Peyer's patch (tissue), 4 donors: ENCODE results near the gene CD44. TPM values are rescaled to one million over a fixed set of nuclear protein-coding genes. Genes with fewer than 3 reads are reported as not detected.

Source experiments
- DNase-seq, 3 donors: peaks; one replicate each; pipeline ENCODE4 v3.0.0-alpha.2; 2017 to 2019
- H3K27ac ChIP-seq, 4 donors: fragments of 200-600 bp; sonication (generic); one replicate each; pipeline ENCODE4 v1.5.1; 2016 to 2019
- H3K27me3 ChIP-seq, 2 donors: fragments of 200-600 bp; sonication (generic); one replicate each; pipeline ENCODE4 v1.5.1; 2019
- H3K36me3 ChIP-seq, 3 donors: fragments of 200-600 bp; sonication (generic); one replicate each; pipeline ENCODE4 v1.5.1; 2016 to 2019
- H3K4me1 ChIP-seq, 4 donors: fragments of 200-600 bp; sonication (generic); one replicate each; pipeline ENCODE4 v1.5.1; 2016 to 2019
- H3K4me3 ChIP-seq, 4 donors: fragments of 200-600 bp; sonication (generic); 1 replicate in 3 of 4; 2 replicates in 1 of 4; pipeline ENCODE4 v1.5.1; 2016 to 2019; ENCODE audit warnings: mild to moderate bottlenecking in 1 of 4
- H3K9me3 ChIP-seq, 4 donors: fragments of 200-600 bp; sonication (generic); one replicate each; pipeline ENCODE4 v1.5.1; 2016 to 2019; ENCODE audit warnings: mild to moderate bottlenecking in 1 of 4
- CTCF ChIP-seq, 6 experiments: fragments of 450-650 bp in 4 of 6; fragments of 200-600 bp in 2 of 6; sonication (generic) in 1 of 6; IDR thresholded peaks; one replicate each; pipeline ENCODE4 v1.5.1; 2017 to 2019; ENCODE audit warnings: antibody characterized with exemption in 6 of 6, mild to moderate bottlenecking in 3 of 6, moderate library complexity in 1 of 6
- POLR2A ChIP-seq, 2 donors: fragments of 450-650 bp; IDR thresholded peaks; one replicate each; pipeline ENCODE4 v1.5.1; 2017; ENCODE audit warnings: antibody characterized with exemption in 2 of 2, mild to moderate bottlenecking in 2 of 2, moderate library complexity in 2 of 2
- total RNA-seq, 4 donors: library from RNA; depleted of rRNA; stranded (reverse); fragments of >200 nt; gene quantifications; one replicate each; pipeline ENCODE4 v1.1.0, GENCODE V29; 2016

The CD44 gene
- total RNA-seq, 4 donors from 2014 or later = 71.6 to 412 (median 130) TPM

GRCh38 chr11:35109827-35110226 is 29.1 kb upstream of the CD44 start:
- Histone ChIP-seq H3K27me3 (no peaks in the 10 kb centered on the region), H3K4me3 (no peak overlapping the region), H3K36me3 (no peaks in the 10 kb centered on the region), H3K9me3 (no peaks in the 10 kb centered on the region), H3K27ac (no peak overlapping the region), H3K4me1 (peaks cover 0 to 16% (median 9%) of the 10 kb centered on the region in 4 donors)
- TF ChIP-seq POLR2A (IDR thresholded peaks at IDR 0.05) (no peak), CTCF (IDR thresholded peaks at IDR 0.05) (no peak)
- DNase-seq = no peak

DNA sequence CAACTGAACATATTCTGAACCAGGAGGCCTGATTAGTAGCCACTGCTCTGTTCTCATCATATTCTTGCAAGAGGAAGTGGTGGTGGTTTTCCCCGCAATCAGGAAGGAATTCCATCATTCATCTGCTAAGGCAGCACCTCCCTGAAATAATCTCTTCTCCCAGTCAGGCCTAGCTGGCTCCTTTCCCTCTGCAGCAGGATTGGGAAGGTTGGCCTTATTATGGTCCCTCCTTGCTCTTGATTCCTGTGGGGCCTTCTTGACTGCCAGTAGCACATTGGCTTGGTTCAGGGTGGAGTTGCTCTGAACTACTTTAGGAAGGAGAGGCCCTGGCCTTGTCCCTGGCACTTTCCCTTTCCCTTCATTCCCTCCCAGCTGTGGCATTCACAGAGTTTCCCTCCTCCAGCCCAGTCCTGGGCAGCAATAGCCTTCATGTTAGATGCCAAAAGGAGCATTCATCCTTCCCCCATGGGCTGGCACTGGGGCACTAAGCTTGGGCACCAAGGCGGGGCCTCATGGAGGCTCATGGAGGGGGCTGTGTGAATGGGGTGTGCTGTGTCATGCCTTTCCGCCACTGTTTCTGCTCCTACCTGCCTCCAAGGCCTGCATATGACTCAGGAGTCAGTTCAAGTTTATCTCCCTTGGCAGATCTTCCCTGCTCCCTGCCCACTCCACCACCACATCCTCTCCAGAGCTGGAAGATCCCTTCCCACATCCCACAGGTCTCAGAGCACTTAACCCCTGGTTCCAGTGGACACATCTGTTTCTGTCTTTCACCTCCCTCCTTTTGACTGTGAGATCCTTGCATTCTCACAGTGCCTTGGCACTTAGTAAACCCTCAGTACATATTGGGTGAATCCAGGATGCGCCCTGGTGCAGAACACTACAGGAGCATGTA is 27.6 kb upstream of the CD44 start:
- H3K27me3 ChIP-seq = no peaks in the 10 kb centered on the region
- peak overlapping the region in 1 of 4 donors; percentile 40 for H3K27ac ChIP-seq
- TF ChIP-seq POLR2A (IDR thresholded peaks at IDR 0.05) = no peak
- no peak for TF ChIP-seq CTCF (IDR thresholded peaks at IDR 0.05)
- DNase-seq = no peak
- H3K9me3 ChIP-seq = no peaks in the 10 kb centered on the region
- H3K36me3 ChIP-seq = no peaks in the 10 kb centered on the region
- H3K4me1 ChIP-seq = peaks cover 0 to 16% (median 7%) of the 10 kb centered on the region in 4 donors
- no peak overlapping the region for H3K4me3 ChIP-seq

DNA sequence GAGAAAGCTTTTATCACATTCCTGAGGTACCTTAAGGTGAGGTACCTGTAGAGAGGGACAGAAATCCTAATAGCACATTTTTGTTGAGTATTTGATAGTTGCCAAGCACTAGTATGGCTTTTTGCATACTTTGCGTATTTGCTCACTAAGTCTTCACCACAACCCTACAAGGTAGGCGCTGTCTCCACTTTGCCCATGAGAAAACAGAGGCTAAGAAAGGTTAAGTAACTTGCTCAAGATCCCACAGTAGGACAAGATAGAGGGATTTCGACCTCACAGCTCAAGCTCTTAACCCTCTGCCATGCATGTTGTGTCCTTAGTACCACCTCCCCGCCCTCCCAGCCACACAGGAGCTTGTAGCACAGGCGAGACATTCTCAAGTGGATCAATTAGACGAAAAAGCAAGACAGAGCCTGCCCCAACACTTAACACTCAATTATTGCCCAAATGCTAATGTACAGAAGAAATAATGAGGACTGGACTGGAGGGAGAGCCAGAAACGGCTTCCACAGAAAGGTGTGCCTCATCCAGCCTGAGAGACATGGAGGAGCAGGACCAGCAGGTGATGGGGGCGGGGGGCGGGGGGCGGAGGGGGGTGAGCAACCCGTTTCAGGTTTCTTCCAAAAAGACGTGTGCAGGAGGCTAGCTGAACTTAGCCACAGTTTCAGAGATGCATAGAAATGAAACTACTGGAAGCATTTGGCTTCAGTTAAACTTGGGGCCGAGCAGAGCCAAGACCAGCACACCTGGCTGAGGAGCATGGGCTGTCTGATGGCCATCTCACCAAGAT is 26.7 kb upstream of the CD44 start:
- no peak overlapping the region for H3K27ac ChIP-seq
- H3K27me3 ChIP-seq = no peaks in the 10 kb centered on the region
- H3K36me3 ChIP-seq = no peaks in the 10 kb centered on the region
- H3K9me3 ChIP-seq = no peaks in the 10 kb centered on the region
- no peak for DNase-seq
- H3K4me3 ChIP-seq = no peak overlapping the region
- H3K4me1 ChIP-seq = peaks cover 0 to 12% (median 6%) of the 10 kb centered on the region in 4 donors
- TF ChIP-seq POLR2A (IDR thresholded peaks at IDR 0.05) (no peak), CTCF (IDR thresholded peaks at IDR 0.05) (no peak)

DNA sequence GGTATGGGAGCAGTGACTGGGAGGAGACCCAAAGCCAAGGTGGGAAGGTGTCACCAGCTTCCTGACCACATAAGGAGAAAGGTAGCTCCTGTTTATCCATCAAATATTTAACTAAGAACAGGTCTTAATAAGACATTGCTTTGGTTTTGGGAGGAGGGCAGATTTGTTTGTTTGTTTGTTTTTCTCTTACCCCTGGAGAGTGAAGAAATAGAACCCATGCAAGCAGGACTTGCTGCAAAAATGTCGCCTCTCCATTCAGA is 26.2 kb upstream of the CD44 start:
- Histone ChIP-seq H3K27ac (no peak overlapping the region), H3K27me3 (no peaks in the 10 kb centered on the region), H3K36me3 (no peaks in the 10 kb centered on the region), H3K4me3 (no peak overlapping the region), H3K9me3 (no peaks in the 10 kb centered on the region), H3K4me1 (peaks cover 0 to 12% (median 6%) of the 10 kb centered on the region in 4 donors)
- DNase-seq = no peak
- TF ChIP-seq POLR2A (IDR thresholded peaks at IDR 0.05) (no peak), CTCF (IDR thresholded peaks at IDR 0.05) (no peak)

DNA sequence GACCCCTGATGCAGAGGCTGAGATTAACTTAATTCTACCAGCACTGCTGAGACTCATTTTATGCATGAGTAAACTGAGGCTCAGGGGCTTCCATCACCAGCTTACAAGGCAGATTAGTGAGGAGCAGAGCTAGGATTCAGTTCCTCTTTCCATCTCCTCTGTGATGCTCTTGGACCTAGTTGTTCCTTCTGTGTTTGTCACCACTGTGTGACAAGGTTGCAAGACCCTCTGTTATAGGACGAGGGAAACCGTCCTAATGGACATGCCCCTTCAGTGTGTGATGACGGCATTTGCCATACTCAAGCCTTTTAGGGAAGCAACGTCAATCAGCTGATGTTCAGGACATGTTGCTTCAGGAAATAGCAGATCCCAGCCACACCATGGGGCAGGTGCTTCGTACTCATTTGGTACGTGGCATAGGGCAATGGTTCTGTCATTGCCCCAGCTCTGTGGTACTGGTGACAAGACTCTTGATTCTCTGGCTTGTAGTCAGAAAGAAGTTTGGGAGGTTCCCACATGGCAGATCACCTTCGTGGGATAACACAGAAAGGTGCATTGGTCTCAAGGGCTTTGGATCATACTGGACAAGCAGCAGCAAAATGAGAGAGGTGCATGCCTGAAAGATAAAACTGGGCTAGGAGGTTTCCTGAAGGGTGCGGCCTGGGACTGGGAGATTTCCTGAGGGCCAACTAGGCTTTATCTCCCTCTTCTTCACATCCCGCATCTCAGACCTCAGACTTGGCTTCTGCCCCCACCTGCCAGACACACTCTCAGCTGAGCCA is 23.9 kb upstream of the CD44 start:
- DNase-seq = no peak
- no peaks in the 10 kb centered on the region for H3K9me3 ChIP-seq
- no peak overlapping the region for H3K4me3 ChIP-seq
- TF ChIP-seq CTCF (IDR thresholded peaks at IDR 0.05) (no peak), POLR2A (IDR thresholded peaks at IDR 0.05) (no peak)
- H3K27ac ChIP-seq = peak overlapping the region in 1 of 4 donors; percentile 27
- H3K27me3 ChIP-seq = no peaks in the 10 kb centered on the region
- peaks cover 0 to 12% (median 7%) of the 10 kb centered on the region in 4 donors for H3K4me1 ChIP-seq
- no peaks in the 10 kb centered on the region for H3K36me3 ChIP-seq
